HG03108 (cell line): Measurements from ENCODE around the gene ZCCHC12.
"Not testable (repeated sequence)": the region's sequence is repeated elsewhere in the genome, so short reads cannot be mapped to it uniquely, and the experiment has no call there.

Experiments used
- ATAC-seq: cut with Tn5 transposase; IDR thresholded peaks from one replicate; pipeline ENCODE4 v1.9.1; 2021; ENCODE audit warnings: moderate library complexity; ENCODE audit not compliant: unreplicated experiment

Gene ZCCHC12

DNA sequence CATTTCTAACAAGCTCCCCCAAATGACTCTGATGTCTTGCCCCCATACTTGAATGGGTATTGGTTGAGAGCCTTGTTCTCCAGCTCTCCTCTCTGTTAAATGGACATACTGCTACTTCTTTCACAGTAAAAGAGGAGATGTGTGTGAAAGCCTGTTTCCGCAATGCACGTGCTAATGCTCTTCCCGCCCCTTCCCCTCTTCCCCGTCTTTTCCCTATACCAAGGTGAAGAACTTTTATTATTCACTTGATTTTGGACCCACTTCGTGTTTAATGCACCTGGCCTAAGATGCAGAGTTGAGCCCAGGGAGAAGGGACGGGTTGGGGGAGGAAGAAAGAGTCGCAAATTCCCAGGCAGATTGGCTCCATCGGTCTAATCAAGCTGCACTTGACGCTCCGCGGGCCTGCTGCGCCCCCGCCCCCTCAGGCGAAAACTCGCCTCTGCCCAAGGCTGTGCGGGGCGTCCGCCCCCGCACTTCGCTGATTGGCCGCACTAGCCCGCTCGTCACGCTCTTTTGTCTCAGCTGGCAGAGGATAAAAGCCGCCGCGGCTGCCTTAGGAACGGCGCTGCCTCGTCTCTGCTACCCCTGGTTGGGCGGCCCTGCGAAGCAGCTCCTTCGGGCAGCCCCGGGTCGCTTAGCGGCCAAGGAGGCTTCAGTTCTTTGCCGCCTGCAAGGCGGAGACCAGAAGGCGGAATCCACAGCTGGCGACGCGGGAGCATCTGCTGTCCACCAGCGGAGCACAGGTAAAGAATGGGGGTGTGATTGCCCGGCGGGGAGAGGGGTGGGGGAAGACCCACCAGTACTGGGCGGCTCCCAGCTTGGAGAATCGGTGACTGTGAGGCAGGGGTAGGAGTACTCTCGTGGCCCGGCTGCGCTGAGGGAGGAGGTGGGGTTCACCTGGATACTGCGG lies at the start of gene ZCCHC12:
ZCCHC12 (plus strand) TSS at position 562 of the 910 bp plus-strand sequence. CDS start 1,421 bp downstream, outside the sequence.
- no peak for ATAC-seq

DNA sequence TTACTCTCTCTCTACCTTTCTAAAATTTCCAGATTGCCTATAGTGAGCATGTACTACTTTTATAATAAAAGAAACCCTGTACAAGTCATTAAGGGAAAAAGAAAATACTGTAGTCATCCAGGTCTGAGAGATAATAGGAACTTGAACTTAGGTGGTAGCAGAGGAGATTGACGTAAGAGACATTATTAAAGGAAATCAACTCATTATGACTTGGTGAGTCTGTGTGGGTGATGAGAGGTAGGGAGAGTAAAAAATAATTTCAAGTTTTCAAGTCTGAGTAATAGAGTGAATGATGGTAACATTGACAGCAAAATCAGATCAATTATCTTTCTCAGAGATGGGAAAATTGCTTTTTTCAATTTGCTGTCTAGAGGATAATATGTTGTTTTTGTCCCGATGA lies 44.0 kb upstream of the ZCCHC12 start:
- ATAC-seq: no peak

DNA sequence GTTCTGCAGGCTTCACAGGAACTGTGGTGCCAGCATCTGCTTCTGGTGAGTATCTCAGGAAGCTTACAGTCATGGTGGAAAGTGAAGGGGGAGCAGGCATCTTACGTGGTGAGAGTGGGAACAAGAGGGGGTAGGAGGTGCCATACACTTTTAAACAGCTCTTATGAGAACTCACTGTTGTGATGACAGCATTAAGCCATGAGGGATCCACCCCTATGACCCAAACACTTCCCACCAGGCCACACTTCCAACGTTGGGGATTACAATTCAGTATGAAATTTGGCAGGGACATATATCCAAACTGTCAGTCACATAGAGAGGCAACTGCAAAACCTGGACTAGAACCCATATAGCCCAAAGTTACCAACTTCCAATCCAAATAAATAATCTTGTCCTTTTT lies 43.1 kb upstream of the ZCCHC12 start:
- ATAC-seq: no peak

DNA sequence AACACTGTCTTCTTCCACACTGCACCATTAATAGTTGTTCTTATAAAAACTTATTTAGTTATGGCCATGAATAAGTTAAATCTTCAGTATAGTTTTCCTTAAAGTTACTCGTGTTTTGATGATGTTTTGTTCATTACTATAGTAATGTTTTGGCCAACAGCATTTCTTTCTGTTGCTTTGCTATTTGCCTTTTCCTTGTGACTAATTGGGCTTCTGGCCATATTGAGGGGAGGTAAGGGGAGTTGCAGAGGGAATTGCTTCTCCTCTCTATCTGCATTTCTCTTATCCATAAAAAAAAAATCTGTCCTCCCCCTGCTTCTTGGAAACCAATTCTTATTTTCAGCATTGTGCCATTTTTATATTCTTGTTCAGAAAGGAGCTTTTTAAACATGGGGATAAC lies 42.7 kb upstream of the ZCCHC12 start:
- ATAC-seq: no peak

DNA sequence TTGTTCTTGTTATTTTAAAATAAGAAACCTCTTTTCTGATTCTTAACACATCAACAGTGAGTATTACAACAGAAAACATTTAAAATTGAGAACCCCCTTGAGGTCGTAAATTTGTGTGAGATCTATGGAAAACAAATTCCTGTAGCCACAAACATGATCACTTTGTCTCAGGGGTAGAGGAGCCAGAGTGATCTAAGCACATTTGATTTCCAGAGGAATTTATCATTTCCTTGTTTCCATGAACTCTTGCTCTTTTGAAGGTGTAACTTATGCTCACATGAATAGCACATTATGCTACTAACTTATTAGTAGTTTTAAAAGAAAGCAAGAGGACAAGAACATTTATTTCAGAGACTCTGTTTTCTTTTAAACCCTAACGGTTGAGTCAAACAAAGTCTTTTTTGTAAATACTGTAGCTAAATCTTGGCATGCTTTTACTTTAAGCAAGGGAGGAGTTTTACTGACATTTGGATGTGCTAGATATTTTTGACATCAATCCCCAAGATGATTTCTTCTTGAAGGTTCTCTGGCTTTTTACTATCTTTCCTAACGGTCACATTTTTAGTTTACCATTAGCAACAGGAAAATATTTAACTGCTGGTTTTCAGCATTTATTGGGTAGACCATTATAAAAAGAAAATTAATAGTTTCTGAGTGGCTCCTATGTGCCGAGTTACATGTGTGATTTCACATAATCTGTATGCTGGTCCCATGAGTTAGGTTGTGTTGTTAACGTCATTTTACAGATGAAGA lies 27.9 kb upstream of the ZCCHC12 start:
- no peak for ATAC-seq

DNA sequence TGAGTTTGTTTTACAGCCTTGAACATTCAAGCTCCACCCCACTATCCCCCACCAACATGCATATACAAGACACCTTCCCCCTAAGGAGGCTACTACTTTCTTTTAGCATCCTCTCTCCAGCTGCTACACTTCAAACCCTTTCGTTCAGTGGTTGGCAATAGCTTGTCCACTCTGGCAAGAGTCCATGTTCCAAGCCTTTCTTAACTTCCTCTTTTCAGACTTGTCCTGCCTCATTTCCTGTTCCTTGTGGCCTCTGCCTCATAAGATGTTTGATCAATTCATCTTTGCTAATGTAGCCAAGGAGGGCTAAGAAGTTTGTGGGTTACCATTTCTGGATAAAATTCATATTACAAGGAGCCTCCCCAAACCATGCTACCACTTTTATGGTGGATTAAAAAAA lies 20.8 kb upstream of the ZCCHC12 start:
- no peak for ATAC-seq

DNA sequence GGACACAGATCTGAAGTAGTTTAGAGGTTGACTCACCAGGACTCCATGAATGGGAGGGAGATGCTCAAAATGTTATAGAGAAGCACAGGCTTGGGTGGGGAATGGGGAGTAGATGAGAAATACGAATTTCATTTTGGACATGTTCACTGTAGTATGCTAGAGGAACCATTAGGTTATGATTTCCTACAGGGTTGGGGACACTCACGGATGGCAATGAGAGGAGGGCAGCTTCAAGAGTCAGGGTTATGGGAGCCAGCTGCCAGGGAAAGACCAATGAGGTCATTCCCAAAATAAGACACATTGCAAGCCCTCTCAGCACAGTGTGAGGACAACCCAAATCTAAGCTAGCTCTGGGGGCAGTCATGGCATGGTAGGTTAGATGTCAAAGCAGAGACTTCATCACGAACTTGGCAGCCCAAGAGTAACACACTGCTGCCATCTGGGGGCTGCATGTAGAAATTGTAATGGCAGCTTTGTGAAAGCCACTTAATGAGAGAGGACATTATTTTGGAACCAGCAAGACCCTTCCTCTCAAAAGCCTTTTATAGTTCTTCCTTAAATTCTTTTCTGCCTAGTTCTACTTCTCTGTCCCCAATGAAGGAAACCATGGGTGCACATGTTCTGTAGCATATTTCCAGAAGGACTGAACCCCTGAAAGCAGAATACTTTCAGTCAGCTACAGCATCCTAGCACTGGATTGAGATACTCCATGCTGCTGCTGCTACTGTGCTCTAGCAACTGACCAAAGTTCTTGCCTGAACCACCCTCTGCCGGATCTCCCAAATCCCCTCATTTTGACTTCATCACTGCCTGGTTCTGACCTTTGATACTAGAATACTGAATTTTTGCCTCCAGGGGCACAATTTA lies 16.2 kb upstream of the ZCCHC12 start:
- ATAC-seq: no peak

DNA sequence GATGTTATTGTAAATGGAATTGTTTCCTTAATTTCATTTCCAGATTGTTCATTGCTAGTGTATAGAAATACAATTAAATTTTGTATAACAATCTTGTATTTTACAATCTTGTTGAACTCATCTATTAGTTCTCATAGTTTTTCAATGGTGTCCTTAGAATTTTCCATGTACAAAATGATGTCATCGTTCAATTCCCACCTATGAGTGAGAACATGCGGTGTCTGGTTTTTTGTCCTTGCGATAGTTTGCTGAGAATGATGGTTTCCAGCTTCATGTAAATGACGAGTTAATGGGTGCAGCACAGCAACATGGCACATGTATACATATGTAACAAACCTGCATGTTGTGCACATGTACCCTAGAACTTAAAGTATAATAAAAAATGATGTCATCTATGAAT lies 6.4 kb upstream of the ZCCHC12 start:
- ATAC-seq: not testable (repeated sequence)

DNA sequence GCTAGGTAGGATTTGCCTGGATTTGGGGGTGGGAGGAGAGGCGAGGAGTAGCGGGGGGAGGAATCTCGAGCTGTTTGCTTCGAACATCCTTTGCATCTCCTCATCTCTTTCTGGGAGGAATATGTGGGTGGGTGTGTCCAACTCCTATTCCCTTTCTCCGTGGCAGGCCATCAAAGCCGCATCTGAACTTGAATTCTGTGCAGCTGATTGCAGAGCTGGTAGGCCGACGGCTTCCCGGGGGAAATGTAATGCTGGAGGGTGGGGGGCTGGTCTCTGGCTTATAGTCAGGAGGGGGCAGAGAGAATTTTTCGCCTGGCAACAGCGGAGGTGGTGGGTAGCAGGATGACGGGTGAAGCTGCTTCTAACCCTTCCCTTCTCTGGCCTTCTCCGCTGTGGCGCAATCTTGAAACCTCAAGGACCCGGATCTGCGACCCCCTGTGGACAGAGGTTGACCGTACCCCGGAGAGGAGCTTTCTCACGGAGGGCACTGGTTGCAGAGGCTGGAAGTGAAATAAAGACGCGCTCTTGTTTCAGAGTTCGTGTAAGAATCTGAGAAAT lies 628 bp downstream of the ZCCHC12 start:
- ATAC-seq: no peak

DNA sequence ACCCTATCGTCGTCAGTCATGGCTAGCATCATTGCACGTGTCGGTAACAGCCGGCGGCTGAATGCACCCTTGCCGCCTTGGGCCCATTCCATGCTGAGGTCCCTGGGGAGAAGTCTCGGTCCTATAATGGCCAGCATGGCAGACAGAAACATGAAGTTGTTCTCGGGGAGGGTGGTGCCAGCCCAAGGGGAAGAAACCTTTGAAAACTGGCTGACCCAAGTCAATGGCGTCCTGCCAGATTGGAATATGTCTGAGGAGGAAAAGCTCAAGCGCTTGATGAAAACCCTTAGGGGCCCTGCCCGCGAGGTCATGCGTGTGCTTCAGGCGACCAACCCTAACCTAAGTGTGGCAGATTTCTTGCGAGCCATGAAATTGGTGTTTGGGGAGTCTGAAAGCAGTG lies 1.6 kb downstream of the ZCCHC12 start:
- no peak for ATAC-seq

DNA sequence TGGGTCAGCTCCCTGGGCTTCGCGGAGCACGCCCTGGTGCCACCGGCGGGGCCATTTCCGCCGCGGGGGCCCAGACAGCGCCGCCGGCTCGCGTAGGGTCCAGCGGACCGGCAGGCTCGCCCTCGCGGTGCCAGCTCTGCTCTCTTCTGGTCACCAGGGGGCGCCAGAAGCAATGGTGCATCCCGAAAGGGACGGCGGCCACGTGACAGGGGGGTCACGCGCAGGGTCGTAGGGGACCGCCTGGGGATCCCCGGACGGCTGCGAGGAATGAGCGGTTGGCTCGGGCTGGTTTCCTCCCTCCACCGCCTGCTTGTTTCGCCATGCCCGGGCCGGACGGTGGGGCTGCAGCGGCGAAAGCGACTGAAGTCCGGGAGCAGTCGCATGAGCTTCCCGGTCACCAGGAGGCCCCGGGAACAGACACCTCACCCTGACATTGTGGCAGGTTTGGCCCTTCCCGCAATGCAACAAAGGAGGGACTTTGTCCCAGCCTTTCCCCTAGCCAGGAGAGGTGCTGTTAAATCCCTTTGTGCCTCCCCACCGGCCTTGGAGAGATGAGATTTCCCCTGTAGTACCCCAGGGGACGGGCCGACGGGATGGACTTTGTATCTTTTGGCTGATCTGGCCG lies 15.8 kb downstream of the ZCCHC12 start:
- peak; percentile 76 for ATAC-seq

DNA sequence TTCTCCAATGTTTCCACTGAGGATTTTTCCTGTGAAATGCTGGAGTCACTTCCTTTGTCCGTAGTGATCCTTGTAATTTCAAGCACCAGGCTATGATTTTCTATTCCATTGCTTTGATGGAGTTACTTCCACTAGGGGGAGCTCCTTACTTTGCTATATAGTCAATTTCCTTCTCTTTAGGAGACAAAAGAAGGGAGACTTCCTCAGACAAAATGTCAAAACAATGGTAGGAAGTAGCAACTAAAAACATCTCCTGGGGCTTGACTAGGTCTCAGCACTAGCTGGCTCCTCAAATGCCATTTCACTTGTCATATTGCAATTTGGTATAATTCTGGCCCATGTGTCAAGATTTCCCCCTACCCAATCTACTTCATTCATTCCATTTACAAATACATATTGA lies 24.1 kb downstream of the ZCCHC12 start:
- no peak for ATAC-seq

DNA sequence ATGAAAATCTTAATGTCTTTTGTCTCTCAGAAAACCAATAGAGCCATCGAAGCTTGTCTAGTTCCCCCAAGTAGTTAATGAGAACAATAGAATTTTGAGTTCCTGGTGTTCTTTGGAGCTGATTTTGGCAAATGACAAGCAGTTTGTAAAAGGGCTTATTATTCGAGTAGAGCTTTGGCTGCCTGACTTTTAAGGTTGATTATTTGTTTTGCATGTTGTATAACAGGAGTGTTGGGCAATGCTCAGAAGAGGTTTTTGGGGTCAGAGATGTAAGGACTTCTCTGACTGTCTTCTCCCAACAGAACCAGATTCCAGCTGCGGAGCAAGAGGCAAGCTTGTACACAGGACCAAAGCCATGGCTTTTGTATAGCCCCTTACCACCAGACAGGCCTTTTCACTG lies 30.0 kb downstream of the ZCCHC12 start:
- no peak for ATAC-seq

DNA sequence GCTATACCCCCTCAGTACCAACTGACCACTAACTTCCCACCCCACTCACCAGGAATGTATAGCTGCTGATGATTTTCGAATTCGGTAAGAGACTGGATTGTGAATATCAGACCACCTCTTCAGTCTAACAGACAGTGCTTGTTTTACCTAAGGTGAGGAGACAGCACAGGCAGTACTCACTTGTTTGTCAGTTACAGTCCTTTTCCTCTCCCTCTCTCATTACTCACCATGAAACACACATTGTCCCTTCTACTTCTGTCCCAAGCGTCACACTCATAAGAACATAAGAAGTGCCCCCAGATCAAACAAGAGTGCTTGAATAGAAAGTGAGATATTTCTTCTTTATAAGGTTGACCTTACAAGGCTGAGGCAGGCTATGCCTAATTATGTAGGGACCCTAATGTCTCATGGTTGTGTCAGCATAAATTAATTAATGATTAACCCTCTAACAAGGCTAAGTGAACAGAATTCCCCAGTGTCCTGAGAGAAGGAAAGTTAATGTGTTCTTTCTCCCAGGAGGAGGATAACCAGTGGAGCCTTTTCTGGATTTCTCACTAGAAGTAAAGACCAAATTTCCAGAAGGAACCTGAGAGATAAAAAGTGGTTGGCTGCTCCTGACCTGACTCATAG lies 32.2 kb downstream of the ZCCHC12 start:
- no peak for ATAC-seq

DNA sequence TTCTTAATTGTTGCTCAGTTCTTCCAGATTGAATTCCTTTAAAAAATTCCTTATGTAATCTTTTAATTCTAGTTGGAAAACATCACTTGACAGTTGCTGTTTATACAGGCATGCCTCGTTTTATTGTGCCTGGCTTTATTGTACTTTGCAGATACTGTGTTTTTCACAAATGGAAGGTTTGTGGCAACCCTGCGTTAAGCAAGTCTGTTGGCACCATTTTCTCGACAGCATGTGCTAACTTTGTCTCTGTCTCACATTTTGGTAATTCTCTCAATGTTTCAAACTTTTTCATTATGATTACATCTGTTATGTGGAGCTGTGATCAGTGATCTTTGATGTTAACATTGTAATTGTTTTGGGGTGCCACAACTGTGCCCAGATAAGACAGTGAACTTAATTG lies 33.4 kb downstream of the ZCCHC12 start:
- ATAC-seq: no peak

DNA sequence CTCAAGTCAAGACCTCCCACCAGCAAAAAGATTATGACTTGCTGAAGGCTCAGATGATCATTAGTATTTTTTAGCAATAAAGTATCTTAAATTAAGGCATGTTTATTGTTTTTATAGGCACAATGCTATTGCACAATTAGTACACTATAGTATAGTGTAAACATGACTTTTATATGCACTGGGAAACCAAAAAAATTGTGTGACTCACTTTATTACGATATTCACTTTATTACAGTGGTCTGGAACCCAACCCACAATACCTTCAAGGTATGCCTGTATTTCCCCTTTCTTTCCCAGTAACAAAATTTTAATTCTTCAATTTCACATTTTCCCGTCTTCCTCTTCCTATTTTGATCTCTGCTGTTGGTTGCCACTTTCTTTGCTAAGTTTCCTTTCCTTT lies 37.7 kb downstream of the ZCCHC12 start:
- no peak for ATAC-seq

DNA sequence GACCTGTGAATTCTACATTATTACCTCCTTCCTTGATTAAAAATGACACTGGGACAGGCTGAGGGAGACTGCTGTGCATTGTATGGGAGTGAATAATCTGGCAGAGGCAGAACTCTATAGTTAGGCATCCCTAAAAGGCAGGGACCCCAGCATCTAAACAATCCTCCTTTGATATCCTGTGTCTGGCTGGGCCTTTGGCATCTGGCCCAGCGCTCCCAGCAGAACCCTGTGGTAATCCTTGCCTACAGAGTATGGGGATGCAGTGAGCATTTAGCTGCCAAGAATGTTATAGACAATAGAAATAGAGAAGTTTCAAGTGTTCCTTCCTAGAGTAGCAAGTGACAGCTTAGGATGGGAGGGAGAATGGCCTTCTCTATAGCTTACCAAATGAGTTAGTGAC lies 38.5 kb downstream of the ZCCHC12 start:
- ATAC-seq: no peak

DNA sequence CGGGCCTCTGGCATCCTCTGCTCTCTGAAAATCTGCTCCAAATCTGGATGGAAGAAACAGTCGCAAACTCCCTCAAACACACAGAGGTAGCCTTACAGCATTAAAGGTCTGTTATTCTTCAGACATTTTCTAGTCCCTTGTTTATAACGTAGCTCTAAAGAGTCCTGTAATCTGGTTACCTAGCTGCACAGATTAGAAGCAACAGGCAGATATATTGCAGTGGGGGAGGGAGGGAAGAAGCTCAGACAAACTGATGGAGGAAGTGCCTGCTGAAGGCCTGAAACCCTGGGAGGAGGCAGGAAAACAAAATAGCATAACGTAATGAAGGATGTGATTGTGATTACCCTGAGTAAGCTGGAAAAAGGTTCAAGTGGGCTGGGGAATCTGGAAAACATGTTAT lies 39.4 kb downstream of the ZCCHC12 start:
- no peak for ATAC-seq

DNA sequence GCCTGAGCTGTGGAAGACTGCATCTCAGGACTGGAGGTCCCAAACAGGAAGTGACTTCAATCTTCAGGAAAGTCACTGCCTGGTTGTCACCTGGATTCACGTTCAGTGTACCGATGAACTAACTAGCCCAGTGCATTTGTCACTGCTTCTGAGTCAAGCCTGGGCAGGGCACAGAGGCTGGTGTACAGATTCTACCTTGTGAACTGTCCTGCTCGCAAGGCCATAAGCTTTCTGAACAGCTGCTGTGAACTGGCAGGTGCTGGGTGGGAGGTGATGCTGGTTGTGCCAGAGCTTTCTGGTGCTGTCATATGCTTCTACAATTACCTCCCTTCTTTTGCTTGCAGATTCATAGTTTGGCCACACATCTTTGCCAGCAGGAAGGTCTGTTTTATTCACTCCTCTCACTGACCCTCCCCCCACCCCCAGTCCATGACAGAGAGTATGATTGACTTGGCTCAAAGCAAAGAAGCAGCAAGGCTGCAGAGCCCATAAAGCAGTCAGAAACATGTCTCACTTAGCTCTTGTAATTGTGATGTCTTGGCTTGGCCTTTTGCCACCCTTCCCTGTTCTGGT lies 40.5 kb downstream of the ZCCHC12 start:
- no peak for ATAC-seq

DNA sequence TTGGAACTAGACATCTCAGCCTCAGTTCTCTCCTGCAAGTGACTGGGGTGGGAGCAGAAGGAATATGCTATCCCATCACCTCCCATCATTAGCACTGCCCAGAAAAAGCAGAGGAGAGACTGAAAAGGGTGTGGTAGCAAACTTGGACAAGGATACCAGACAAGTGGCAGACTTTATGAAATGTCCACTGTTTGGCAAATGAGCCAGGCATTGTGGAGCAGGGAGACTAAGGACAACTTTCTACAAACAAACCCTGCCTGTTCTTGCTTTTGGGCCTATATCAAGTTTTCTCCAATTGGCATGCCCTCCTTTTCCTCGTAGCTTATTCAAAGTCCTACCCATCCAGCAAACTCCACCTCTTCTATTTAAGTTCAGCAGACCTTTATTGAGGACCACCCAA lies 41.6 kb downstream of the ZCCHC12 start:
- ATAC-seq: no peak
